RWPE2 (cell line): ENCODE data around the gene DSCAML1.

Source experiments
- ATAC-seq: fragments of 200-7000 bp; cut with Tn5 transposase; 3 replicates; pipeline ENCODE4 v1.9.1; 2021; ENCODE audit warnings: low read depth
- DNase-seq: peaks from one replicate; pipeline ENCODE4 v3.0.0-alpha.2; 2020; ENCODE audit warnings: low spot score
- H3K27ac ChIP-seq: fragments of 450-650 bp; 2 replicates; pipeline ENCODE4 v1.5.1; 2017; ENCODE audit warnings: mild to moderate bottlenecking; ENCODE audit not compliant: poor library complexity, severe bottlenecking
- H3K27me3 ChIP-seq: fragments of 250-450 bp; sonication (Bioruptor Pico); 2 replicates; pipeline ENCODE4 v1.5.1; 2021; ENCODE audit warnings: mild to moderate bottlenecking, moderate library complexity; ENCODE audit not compliant: insufficient read depth, poor library complexity, severe bottlenecking
- H3K36me3 ChIP-seq: fragments of 250-450 bp; sonication (Bioruptor Pico); 2 replicates; pipeline ENCODE4 v1.5.1; 2020; ENCODE audit warnings: low read depth, mild to moderate bottlenecking, moderate library complexity
- H3K4me1 ChIP-seq: fragments of 250-450 bp; sonication (Bioruptor Pico); 2 replicates; pipeline ENCODE4 v1.5.1; 2021; ENCODE audit warnings: mild to moderate bottlenecking, moderate library complexity; ENCODE audit not compliant: insufficient read depth, poor library complexity, severe bottlenecking
- H3K4me3 ChIP-seq: fragments of 250-450 bp; sonication (Bioruptor Pico); 2 replicates; pipeline ENCODE4 v1.5.1; 2021; ENCODE audit warnings: mild to moderate bottlenecking, moderate library complexity; ENCODE audit not compliant: severe bottlenecking
- H3K9me3 ChIP-seq: fragments of 250-450 bp; sonication (Bioruptor Pico); 2 replicates; pipeline ENCODE4 v1.5.1; 2021; ENCODE audit warnings: mild to moderate bottlenecking, moderate library complexity; ENCODE audit not compliant: severe bottlenecking
- CTCF ChIP-seq: fragments of 450-650 bp; IDR thresholded peaks from one replicate; pipeline ENCODE4 v1.5.1; 2017; ENCODE audit warnings: mild to moderate bottlenecking, moderate library complexity; ENCODE audit not compliant: poor library complexity, severe bottlenecking

DSCAML1 gene

GRCh38 chr11:117514256-117514655 lies 282.8 kb downstream of the DSCAML1 start:
- Histone ChIP-seq H3K9me3 (no peaks in the 10 kb centered on the region), H3K4me3 (no peak overlapping the region), H3K27me3 (peaks cover 8% of the 10 kb centered on the region), H3K4me1 (no peaks in the 10 kb centered on the region), H3K27ac (no peak overlapping the region), H3K36me3 (no peaks in the 10 kb centered on the region)
- no peak for TF ChIP-seq CTCF
- ATAC-seq: no peak
- DNase-seq: no peak

- H3K27me3 ChIP-seq: peaks cover 8% of the 10 kb centered on the region
- no peak overlapping the region for H3K27ac ChIP-seq
- ATAC-seq (no peak), DNase-seq (no peak)
- no peak overlapping the region for H3K4me3 ChIP-seq
- H3K4me1 ChIP-seq: no peaks in the 10 kb centered on the region
- no peaks in the 10 kb centered on the region for H3K36me3 ChIP-seq
- no peak for TF ChIP-seq CTCF
- no peaks in the 10 kb centered on the region for H3K9me3 ChIP-seq
Measured at GRCh38 chr11:117513666-117514065, 283.4 kb downstream of the DSCAML1 start.

- no peak for TF ChIP-seq CTCF
- Histone ChIP-seq H3K27me3 (peaks cover 8% of the 10 kb centered on the region), H3K36me3 (no peaks in the 10 kb centered on the region), H3K27ac (no peak overlapping the region), H3K4me3 (no peak overlapping the region), H3K9me3 (no peaks in the 10 kb centered on the region), H3K4me1 (no peaks in the 10 kb centered on the region)
- ATAC-seq (no peak), DNase-seq (no peak)
Measured at GRCh38 chr11:117511931-117512539, 285.0 kb downstream of the DSCAML1 start.

GRCh38 chr11:117511483-117511930 lies 285.5 kb downstream of the DSCAML1 start:
- no peak for TF ChIP-seq CTCF
- ATAC-seq (no peak), DNase-seq (no peak)
- no peaks in the 10 kb centered on the region for H3K36me3 ChIP-seq
- peaks cover 8% of the 10 kb centered on the region for H3K27me3 ChIP-seq
- H3K4me1 ChIP-seq: no peaks in the 10 kb centered on the region
- no peak overlapping the region for H3K4me3 ChIP-seq
- H3K9me3 ChIP-seq: no peaks in the 10 kb centered on the region
- no peak overlapping the region for H3K27ac ChIP-seq

GRCh38 chr11:117510646-117511045 lies 286.4 kb downstream of the DSCAML1 start:
- no peak for DNase-seq
- no peak overlapping the region for H3K4me3 ChIP-seq
- no peak overlapping the region for H3K27ac ChIP-seq
- TF ChIP-seq CTCF: no peak
- H3K36me3 ChIP-seq: no peaks in the 10 kb centered on the region
- peaks cover 8% of the 10 kb centered on the region for H3K27me3 ChIP-seq
- no peaks in the 10 kb centered on the region for H3K9me3 ChIP-seq
- H3K4me1 ChIP-seq: no peaks in the 10 kb centered on the region
- ATAC-seq: no peak
